ENCODE data around the gene MYH16.

- TF ChIP-seq ZNF8 (CRISPR knock-in tag; IDR thresholded peaks at IDR 0.05) (no peak), ESRRG (CRISPR knock-in tag; IDR thresholded peaks at IDR 0.05) (no peak), ARNTL (CRISPR knock-in tag; IDR thresholded peaks at IDR 0.05; ENCODE audit: borderline replicate concordance, low read depth) (no peak), GLIS3 (CRISPR knock-in tag; IDR thresholded peaks at IDR 0.05) (no peak), TOX (CRISPR knock-in tag; IDR thresholded peaks at IDR 0.05; ENCODE audit: borderline replicate concordance) (no peak), PATZ1 (CRISPR knock-in tag; IDR thresholded peaks at IDR 0.05; ENCODE audit: borderline replicate concordance) (no peak), RARB (CRISPR knock-in tag; IDR thresholded peaks at IDR 0.05) (no peak), OSR1 (CRISPR knock-in tag; IDR thresholded peaks at IDR 0.05) (no peak), TSHZ2 (CRISPR knock-in tag; IDR thresholded peaks at IDR 0.05) (no peak), CSRNP3 (CRISPR knock-in tag; IDR thresholded peaks at IDR 0.05) (no peak)
These were observed 20.3 kb upstream of the MYH16 start for GRCh38 chr7:99252166-99252895.

Measured in SK-N-SH treated with all-trans-retinoic acid at 6 μM for 48 hours (cell line).